ENCODE data around the gene DNAJA2.
"Not testable (repeated sequence)": the region's sequence is repeated elsewhere in the genome, so short reads cannot be mapped to it uniquely, and the experiment has no call there.

Gene DNAJA2

GRCh38 chr16:47004652-47005051 lies 31.2 kb upstream of the DNAJA2 start:
- H3K4me1 ChIP-seq (ENCODE audit: control insufficient read depth in 1 of 2, insufficient read depth in 2 of 2, low read length in 2 of 2) = no peaks in the 10 kb centered on the region
- no peaks in the 10 kb centered on the region for H3K9me3 ChIP-seq (ENCODE audit: control insufficient read depth in 1 of 2, low read length in 2 of 2)
- H3K36me3 ChIP-seq (ENCODE audit: control insufficient read depth in 1 of 2, insufficient read depth in 2 of 2, low read length in 2 of 2) = no peaks in the 10 kb centered on the region
- no peak overlapping the region for H3K9ac ChIP-seq (ENCODE audit: low read depth in 1 of 2, low read length in 2 of 2)
- H3K27me3 ChIP-seq (ENCODE audit: control insufficient read depth in 1 of 2, insufficient read depth in 2 of 2, low read length in 2 of 2) = no peaks in the 10 kb centered on the region
- no peak overlapping the region for H3K27ac ChIP-seq (ENCODE audit: low read depth, low read length)
- H3K4me3 ChIP-seq (ENCODE audit: low read depth in 1 of 2, low read length in 2 of 2) = no peak overlapping the region

GRCh38 chr16:47000066-47000465 lies 26.6 kb upstream of the DNAJA2 start:
- H3K4me1 ChIP-seq (ENCODE audit: control insufficient read depth in 1 of 2, insufficient read depth in 2 of 2, low read length in 2 of 2); H3K27ac ChIP-seq (ENCODE audit: low read depth, low read length); H3K9me3 ChIP-seq (ENCODE audit: control insufficient read depth in 1 of 2, low read length in 2 of 2); H3K27me3 ChIP-seq (ENCODE audit: control insufficient read depth in 1 of 2, insufficient read depth in 2 of 2, low read length in 2 of 2); H3K36me3 ChIP-seq (ENCODE audit: control insufficient read depth in 1 of 2, insufficient read depth in 2 of 2, low read length in 2 of 2); H3K9ac ChIP-seq (ENCODE audit: low read depth in 1 of 2, low read length in 2 of 2); H3K4me3 ChIP-seq (ENCODE audit: low read depth in 1 of 2, low read length in 2 of 2): not testable (repeated sequence)

GRCh38 chr16:46997844-46998243 lies 24.4 kb upstream of the DNAJA2 start:
- no peak overlapping the region for H3K9ac ChIP-seq (ENCODE audit: low read depth in 1 of 2, low read length in 2 of 2)
- no peaks in the 10 kb centered on the region for H3K9me3 ChIP-seq (ENCODE audit: control insufficient read depth in 1 of 2, low read length in 2 of 2)
- H3K4me1 ChIP-seq (ENCODE audit: control insufficient read depth in 1 of 2, insufficient read depth in 2 of 2, low read length in 2 of 2) = no peaks in the 10 kb centered on the region
- H3K36me3 ChIP-seq (ENCODE audit: control insufficient read depth in 1 of 2, insufficient read depth in 2 of 2, low read length in 2 of 2) = no peaks in the 10 kb centered on the region
- no peaks in the 10 kb centered on the region for H3K27me3 ChIP-seq (ENCODE audit: control insufficient read depth in 1 of 2, insufficient read depth in 2 of 2, low read length in 2 of 2)
- H3K27ac ChIP-seq (ENCODE audit: low read depth, low read length) = no peak overlapping the region
- H3K4me3 ChIP-seq (ENCODE audit: low read depth in 1 of 2, low read length in 2 of 2) = no peak overlapping the region

- H3K4me3 ChIP-seq (ENCODE audit: low read depth in 1 of 2, low read length in 2 of 2) = no peak overlapping the region
- no peak overlapping the region for H3K27ac ChIP-seq (ENCODE audit: low read depth, low read length)
Observed at GRCh38 chr16:46996952-46997458, 23.5 kb upstream of the DNAJA2 start.

GRCh38 chr16:46996391-46996790 lies 22.9 kb upstream of the DNAJA2 start:
- no peak overlapping the region for H3K27ac ChIP-seq (ENCODE audit: low read depth, low read length)
- no peak overlapping the region for H3K4me3 ChIP-seq (ENCODE audit: low read depth in 1 of 2, low read length in 2 of 2)
- H3K36me3 ChIP-seq (ENCODE audit: control insufficient read depth in 1 of 2, insufficient read depth in 2 of 2, low read length in 2 of 2) = no peaks in the 10 kb centered on the region
- no peaks in the 10 kb centered on the region for H3K9me3 ChIP-seq (ENCODE audit: control insufficient read depth in 1 of 2, low read length in 2 of 2)
- no peaks in the 10 kb centered on the region for H3K27me3 ChIP-seq (ENCODE audit: control insufficient read depth in 1 of 2, insufficient read depth in 2 of 2, low read length in 2 of 2)
- H3K9ac ChIP-seq (ENCODE audit: low read depth in 1 of 2, low read length in 2 of 2) = no peak overlapping the region
- H3K4me1 ChIP-seq (ENCODE audit: control insufficient read depth in 1 of 2, insufficient read depth in 2 of 2, low read length in 2 of 2) = no peaks in the 10 kb centered on the region

More at GRCh38 chr16:46996952-46997458, 23.5 kb upstream of the DNAJA2 start:
- H3K9me3 ChIP-seq (ENCODE audit: control insufficient read depth in 1 of 2, low read length in 2 of 2) = no peaks in the 10 kb centered on the region
- no peaks in the 10 kb centered on the region for H3K27me3 ChIP-seq (ENCODE audit: control insufficient read depth in 1 of 2, insufficient read depth in 2 of 2, low read length in 2 of 2)
- H3K36me3 ChIP-seq (ENCODE audit: control insufficient read depth in 1 of 2, insufficient read depth in 2 of 2, low read length in 2 of 2) = no peaks in the 10 kb centered on the region
- no peak overlapping the region for H3K9ac ChIP-seq (ENCODE audit: low read depth in 1 of 2, low read length in 2 of 2)
- no peaks in the 10 kb centered on the region for H3K4me1 ChIP-seq (ENCODE audit: control insufficient read depth in 1 of 2, insufficient read depth in 2 of 2, low read length in 2 of 2)

- Histone ChIP-seq H3K9me3 (ENCODE audit: control insufficient read depth in 1 of 2, low read length in 2 of 2) (no peaks in the 10 kb centered on the region), H3K36me3 (ENCODE audit: control insufficient read depth in 1 of 2, insufficient read depth in 2 of 2, low read length in 2 of 2) (no peaks in the 10 kb centered on the region), H3K4me3 (ENCODE audit: low read depth in 1 of 2, low read length in 2 of 2) (no peak overlapping the region), H3K4me1 (ENCODE audit: control insufficient read depth in 1 of 2, insufficient read depth in 2 of 2, low read length in 2 of 2) (no peaks in the 10 kb centered on the region), H3K9ac (ENCODE audit: low read depth in 1 of 2, low read length in 2 of 2) (no peak overlapping the region), H3K27me3 (ENCODE audit: control insufficient read depth in 1 of 2, insufficient read depth in 2 of 2, low read length in 2 of 2) (no peaks in the 10 kb centered on the region), H3K27ac (ENCODE audit: low read depth, low read length) (no peak overlapping the region)
Observed at GRCh38 chr16:46991729-46992704, 18.5 kb upstream of the DNAJA2 start.

- Histone ChIP-seq H3K27ac (ENCODE audit: low read depth, low read length) (no peak overlapping the region), H3K9me3 (ENCODE audit: control insufficient read depth in 1 of 2, low read length in 2 of 2) (no peaks in the 10 kb centered on the region)
Observed at GRCh38 chr16:46986896-46987295, 13.4 kb upstream of the DNAJA2 start.

GRCh38 chr16:46986438-46986837 lies 13.0 kb upstream of the DNAJA2 start:
- Histone ChIP-seq H3K4me3 (ENCODE audit: low read depth in 1 of 2, low read length in 2 of 2) (no peak overlapping the region), H3K4me1 (ENCODE audit: control insufficient read depth in 1 of 2, insufficient read depth in 2 of 2, low read length in 2 of 2) (no peaks in the 10 kb centered on the region), H3K27ac (ENCODE audit: low read depth, low read length) (no peak overlapping the region), H3K9ac (ENCODE audit: low read depth in 1 of 2, low read length in 2 of 2) (no peak overlapping the region), H3K36me3 (ENCODE audit: control insufficient read depth in 1 of 2, insufficient read depth in 2 of 2, low read length in 2 of 2) (no peaks in the 10 kb centered on the region), H3K27me3 (ENCODE audit: control insufficient read depth in 1 of 2, insufficient read depth in 2 of 2, low read length in 2 of 2) (no peaks in the 10 kb centered on the region), H3K9me3 (ENCODE audit: control insufficient read depth in 1 of 2, low read length in 2 of 2) (no peaks in the 10 kb centered on the region)

More at GRCh38 chr16:46986896-46987295, 13.4 kb upstream of the DNAJA2 start:
- Histone ChIP-seq H3K4me3 (ENCODE audit: low read depth in 1 of 2, low read length in 2 of 2) (no peak overlapping the region), H3K9ac (ENCODE audit: low read depth in 1 of 2, low read length in 2 of 2) (no peak overlapping the region), H3K36me3 (ENCODE audit: control insufficient read depth in 1 of 2, insufficient read depth in 2 of 2, low read length in 2 of 2) (no peaks in the 10 kb centered on the region), H3K4me1 (ENCODE audit: control insufficient read depth in 1 of 2, insufficient read depth in 2 of 2, low read length in 2 of 2) (no peaks in the 10 kb centered on the region), H3K27me3 (ENCODE audit: control insufficient read depth in 1 of 2, insufficient read depth in 2 of 2, low read length in 2 of 2) (no peaks in the 10 kb centered on the region)

GRCh38 chr16:46982335-46982734 lies 8.9 kb upstream of the DNAJA2 start:
- Histone ChIP-seq H3K9me3 (ENCODE audit: control insufficient read depth in 1 of 2, low read length in 2 of 2) (no peaks in the 10 kb centered on the region), H3K27ac (ENCODE audit: low read depth, low read length) (no peak overlapping the region), H3K27me3 (ENCODE audit: control insufficient read depth in 1 of 2, insufficient read depth in 2 of 2, low read length in 2 of 2) (no peaks in the 10 kb centered on the region), H3K4me1 (ENCODE audit: control insufficient read depth in 1 of 2, insufficient read depth in 2 of 2, low read length in 2 of 2) (no peaks in the 10 kb centered on the region), H3K4me3 (ENCODE audit: low read depth in 1 of 2, low read length in 2 of 2) (no peak overlapping the region), H3K9ac (ENCODE audit: low read depth in 1 of 2, low read length in 2 of 2) (no peak overlapping the region), H3K36me3 (ENCODE audit: control insufficient read depth in 1 of 2, insufficient read depth in 2 of 2, low read length in 2 of 2) (no peaks in the 10 kb centered on the region)

GRCh38 chr16:46980926-46981325 lies 7.5 kb upstream of the DNAJA2 start:
- no peak overlapping the region for H3K9ac ChIP-seq (ENCODE audit: low read depth in 1 of 2, low read length in 2 of 2)
- H3K27me3 ChIP-seq (ENCODE audit: control insufficient read depth in 1 of 2, insufficient read depth in 2 of 2, low read length in 2 of 2) = no peaks in the 10 kb centered on the region
- H3K36me3 ChIP-seq (ENCODE audit: control insufficient read depth in 1 of 2, insufficient read depth in 2 of 2, low read length in 2 of 2) = no peaks in the 10 kb centered on the region
- H3K27ac ChIP-seq (ENCODE audit: low read depth, low read length) = no peak overlapping the region
- H3K4me3 ChIP-seq (ENCODE audit: low read depth in 1 of 2, low read length in 2 of 2) = no peak overlapping the region
- no peaks in the 10 kb centered on the region for H3K9me3 ChIP-seq (ENCODE audit: control insufficient read depth in 1 of 2, low read length in 2 of 2)
- H3K4me1 ChIP-seq (ENCODE audit: control insufficient read depth in 1 of 2, insufficient read depth in 2 of 2, low read length in 2 of 2) = peaks cover 0 to 7% of the 10 kb centered on the region in 2 donors

Data from duodenal mucosa (tissue), 2 donors.